Pons (tissue), 1 donor: Measurements from ENCODE around the gene WNT2.
"Not testable (repeated sequence)": the region's sequence is repeated elsewhere in the genome, so short reads cannot be mapped to it uniquely, and the experiment has no call there.

Source experiments
- DNase-seq: peaks from one replicate; pipeline ENCODE4 v3.0.0-alpha.2; 2016; ENCODE audit warnings: low spot score

Gene WNT2

DNA sequence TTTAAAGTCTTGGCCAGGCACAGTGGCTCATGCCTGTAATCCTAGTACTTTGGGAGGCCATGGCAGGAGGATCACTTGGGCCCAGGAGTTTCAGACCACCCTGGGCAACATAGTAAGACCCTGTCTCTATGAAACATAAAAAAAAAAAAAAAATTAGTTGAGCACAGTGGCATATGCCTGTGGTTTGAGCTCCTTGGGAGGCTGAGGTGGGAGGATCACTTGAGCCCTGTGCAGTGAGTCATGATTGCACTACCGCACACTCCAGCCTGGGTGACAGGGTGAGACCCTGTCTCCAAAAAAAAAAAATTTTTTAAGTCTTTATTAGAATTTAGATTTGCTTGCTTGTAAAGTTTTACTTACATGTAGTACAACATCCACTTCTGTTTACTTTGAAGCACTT, 14.0 kb downstream of the WNT2 start:
- no peak for DNase-seq

DNA sequence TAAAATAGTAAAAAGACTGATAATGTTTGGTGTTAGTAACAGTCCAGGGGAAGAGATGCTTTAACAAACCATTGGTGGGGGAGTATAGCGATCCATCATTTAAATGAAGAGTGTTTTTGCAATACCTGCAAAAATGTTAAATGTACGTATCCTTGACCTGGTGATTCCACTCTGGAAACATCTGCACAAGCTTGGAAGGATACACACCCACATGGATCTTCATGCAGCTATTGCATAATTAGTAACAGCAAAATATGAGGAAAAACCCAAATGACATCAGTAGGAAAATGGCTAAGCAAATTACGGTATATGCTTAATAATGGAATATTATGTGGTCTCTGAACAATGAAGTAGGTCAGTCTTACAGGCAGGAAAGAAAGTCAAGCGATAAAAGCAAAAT, 20.5 kb downstream of the WNT2 start:
- no peak for DNase-seq

DNA sequence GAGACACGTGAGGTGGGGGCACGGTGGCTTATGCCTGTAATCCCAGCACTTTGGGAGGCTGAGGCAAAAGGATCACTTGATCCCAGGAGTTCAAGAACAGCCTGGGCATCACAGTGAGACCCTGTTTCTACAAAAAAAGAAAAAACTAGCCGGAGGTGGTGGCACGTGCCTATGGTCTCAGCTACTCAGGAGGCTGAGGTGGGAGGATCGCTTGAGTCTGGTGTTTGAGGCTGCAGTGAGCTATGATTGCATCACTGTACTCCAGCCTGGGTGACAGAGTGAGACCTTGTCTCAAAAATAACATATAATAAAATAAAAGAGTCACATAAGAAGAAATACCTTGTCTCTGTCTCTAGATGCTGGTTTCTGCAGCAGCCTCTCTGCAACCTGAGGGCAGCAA, 22.4 kb downstream of the WNT2 start:
- DNase-seq: not testable (repeated sequence)

DNA sequence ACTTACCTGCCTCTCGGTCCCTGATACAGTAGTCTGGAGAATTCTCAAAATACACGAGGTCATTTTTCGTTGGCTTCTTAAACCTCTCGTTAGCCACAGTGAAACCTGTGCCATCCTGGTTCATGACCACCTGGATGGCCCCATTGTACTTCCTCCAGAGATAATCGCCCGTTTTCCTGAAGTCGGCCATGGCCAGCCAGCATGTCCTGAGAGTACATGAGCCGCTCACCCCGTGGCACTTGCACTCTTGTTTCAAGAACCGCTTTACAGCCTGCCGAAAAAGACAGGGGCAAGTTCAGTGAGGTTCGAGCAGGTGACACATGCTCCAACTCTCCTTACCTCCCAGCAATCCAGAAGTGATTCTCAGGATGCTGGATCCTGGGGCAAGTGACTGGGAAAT, 25.3 kb downstream of the WNT2 start:
- DNase-seq: no peak

DNA sequence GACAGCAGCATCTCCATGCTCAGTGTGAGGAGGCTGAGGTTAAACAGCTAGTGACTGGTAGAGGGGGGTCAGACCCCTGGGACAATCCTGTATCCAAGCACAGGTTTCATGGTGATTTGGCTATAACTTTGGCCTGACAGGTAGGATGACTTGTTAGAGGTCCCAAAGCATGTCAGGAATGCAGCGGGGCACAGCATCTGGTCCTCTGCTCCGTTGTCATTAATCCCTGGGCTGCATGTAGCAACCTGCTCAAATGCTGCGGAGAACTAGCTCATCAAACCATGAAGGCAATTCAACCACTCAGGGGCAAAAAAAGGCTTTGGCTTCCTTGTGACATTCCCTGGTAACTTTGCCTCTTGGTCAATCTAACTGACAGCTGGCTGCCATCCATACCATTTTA, 26.8 kb downstream of the WNT2 start:
- no peak for DNase-seq

DNA sequence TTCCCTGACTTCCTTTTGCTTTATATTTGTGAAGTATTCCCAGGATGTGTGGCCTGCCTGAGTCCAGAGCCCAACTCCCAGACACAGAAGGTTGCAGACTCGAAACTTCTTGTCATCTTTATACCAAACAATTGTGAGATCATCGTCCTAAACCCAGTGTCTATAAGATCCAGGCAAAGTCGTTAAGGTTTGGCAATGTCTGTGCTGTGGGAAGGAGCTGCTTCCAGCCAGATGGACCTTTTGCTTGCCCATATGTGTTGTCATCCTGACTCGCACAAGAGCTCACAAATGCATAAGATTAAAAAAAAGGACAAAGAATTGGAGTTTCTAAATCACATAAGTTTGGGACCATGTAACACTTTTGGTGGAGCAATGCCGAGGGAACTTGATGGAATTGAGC, 37.0 kb downstream of the WNT2 start:
- no peak for DNase-seq

DNA sequence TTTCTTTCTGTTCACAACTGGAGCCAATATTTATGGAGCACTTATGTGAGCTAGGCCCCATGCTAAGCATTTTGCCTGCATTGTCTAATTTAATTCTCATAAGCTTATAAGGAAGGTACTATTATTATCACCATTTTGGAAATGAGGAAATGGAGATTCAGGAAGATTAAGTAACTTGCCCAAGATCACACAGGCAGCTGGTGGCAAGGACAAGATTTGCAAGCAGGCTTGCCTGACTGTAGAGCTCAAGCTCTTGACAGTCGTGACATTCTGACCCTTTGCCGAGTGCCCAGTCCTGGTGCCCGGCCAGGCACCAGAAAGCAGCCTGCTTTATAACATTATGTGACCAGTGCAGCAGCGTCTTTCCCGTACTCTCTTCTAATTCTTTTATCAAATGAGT, 38.2 kb downstream of the WNT2 start:
- DNase-seq: no peak

DNA sequence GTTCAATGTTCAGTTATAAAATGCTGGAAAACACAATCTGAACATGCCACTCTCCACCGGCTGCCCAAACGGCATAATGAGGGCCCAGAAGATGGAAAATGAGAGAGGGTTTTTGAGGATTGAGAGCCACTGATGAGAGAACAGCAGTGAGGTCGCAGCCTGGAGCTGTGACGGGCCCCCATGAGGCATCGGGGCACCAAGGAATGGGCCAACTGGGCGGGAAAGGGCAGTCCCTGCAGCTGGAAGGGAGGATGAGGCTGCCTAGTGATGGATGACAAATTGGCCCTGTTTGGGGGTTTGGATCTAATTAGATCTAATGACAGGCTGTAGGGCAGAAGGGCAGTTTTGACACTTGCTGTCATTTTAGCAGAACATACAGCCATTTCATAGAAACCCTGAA, 39.1 kb downstream of the WNT2 start:
- no peak for DNase-seq

DNA sequence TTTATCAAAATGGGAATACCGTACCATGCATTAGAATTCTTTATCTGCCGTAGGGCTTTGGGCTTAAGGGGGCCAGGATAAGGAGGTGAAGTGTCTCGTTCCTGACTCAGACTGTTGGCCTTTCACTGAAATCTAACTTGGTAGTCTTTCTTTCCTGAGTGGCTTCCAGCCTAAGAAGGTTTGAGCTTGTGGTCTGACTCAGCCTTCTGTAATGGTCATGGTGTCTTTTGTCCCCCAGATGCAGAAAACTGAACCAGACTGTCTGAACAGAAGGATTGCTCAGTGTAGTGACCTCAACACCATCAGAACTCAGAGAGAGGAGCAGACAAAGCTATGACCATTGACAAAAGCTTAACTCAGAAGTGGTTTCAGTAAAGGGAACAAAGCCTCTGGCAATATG, 39.5 kb downstream of the WNT2 start:
- no peak for DNase-seq

DNA sequence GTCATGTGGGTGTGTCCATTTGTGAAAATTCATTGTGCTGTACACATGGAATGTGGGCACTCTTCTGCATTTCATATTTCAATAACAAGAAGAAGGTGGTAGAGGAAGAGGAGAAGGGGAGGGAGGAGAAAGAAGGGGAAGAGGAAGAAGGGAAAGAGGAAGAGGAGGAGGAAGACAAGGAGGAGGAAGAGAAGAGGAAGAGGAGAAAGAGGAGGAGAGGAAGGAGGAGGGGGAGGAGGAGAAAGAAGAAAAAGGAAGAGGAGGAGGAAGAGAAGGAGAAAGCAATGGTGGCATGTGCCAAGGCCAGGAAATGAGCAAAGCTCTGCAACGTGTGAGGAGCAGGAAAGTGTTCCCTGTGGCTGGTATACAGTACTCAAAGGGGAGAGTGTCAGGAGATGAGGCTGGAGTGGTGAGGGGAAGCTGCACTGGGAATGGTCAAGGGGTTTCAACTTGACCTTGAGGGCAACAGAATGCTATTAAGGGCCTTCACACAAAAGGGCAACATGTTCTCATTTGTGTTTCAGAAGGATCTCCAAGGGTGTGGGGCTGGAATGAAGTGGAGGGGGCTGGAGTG, 40.5 kb downstream of the WNT2 start:
- DNase-seq: no peak

DNA sequence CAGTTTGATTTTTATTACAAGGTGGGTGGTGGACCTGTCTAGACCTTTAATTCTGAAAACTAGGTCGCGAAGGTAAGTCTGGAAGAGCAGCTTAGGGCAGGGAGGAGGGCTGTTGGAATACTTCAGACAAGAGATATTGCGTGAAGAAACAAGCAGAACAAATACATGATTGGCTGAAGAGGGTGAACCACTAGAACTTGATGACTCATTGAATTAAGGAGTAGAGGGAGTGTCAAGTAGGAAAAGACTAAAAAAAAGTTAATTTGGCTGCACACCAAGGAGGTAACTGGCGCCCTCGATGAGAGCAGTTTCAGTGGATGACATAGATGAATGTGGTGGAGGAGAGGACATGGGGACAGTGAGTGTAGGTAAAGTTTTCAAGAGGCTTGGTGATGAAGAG, 41.3 kb downstream of the WNT2 start:
- no peak for DNase-seq

DNA sequence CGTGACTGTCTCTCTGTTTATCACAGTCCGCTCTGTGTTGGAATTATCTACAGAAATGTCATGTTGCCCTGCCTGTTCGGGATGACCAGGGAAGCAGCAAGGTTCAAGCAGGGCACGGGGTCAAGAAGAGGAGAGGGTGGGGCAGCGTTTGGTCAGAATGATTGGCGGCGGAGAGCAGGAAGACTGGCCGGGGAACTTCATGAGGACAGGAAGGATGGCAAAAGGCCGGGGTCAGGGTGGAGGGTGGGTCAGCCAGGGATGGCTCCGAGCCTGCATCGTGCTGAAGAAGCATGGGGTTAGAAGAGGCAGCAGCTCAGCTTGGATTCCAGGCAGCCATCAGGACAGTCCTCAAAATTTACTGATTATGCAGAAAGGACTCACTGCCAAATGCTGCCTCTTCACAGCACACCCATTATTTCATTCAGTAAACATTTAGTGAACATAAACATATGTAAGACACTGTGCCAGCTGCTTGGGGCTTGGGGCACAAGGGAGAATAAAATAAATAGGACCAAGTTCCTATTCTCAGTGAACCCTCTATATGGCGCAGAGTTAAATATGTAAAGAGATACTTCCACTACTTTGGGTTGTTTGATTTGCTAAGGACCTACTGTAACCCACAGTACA, 42.8 kb downstream of the WNT2 start:
- DNase-seq: no peak

DNA sequence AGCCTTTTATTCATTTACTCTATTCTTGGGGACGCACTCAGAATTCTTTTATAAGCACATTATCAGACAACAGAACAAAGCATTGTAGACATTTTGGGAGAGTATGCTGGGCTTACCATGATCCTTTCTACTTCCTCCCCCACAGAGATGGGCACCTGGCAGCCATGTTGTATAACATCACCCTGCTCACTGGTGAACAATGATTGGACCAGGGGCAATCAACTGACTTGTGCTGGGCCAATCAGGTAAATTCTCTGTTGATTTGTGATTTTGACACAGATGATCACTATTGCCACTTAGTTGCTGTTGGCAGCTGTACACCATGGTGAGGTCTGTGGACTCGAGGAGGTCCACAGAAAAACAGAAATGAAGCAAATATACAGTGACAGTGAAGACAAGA, 43.7 kb downstream of the WNT2 start:
- DNase-seq: no peak

DNA sequence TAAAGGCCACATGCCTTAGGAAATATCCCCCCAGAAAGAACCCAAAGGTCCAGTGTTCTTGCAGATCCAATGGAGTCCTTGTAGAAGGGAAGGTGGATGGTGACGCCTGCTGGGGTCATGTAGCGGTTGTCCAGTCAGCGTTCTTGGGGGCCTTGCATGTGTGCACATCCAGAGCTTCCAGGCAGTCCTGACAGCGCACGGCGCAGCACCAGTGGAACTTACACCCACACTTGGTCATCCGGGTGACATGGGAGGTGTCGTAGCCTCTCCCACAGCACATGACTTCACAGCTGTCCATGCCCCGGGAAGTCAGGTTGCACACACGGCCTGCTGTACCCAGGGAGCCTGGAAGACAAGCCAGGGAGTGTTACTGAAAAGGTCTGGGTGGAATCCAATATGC, 44.8 kb downstream of the WNT2 start:
- DNase-seq: no peak

DNA sequence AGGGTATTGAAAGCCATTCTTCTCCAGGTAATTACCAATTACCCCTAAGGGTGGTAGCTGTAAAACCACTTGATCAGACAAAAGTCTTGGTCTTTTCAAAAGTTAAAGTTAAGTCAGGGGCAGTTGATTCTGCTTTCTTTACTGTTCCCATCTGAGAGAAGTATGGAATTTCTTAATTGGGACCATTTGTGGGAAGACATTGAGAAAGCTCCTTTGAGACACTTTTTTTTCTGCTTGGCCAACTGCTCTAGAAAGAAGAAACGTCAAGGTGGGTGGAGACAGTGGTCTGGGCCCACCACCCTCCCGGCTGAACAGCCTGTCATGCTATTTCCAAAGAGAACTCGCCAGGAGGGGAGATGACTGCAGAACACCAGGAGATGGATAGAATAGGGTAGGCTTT, 45.3 kb downstream of the WNT2 start:
- DNase-seq: no peak

DNA sequence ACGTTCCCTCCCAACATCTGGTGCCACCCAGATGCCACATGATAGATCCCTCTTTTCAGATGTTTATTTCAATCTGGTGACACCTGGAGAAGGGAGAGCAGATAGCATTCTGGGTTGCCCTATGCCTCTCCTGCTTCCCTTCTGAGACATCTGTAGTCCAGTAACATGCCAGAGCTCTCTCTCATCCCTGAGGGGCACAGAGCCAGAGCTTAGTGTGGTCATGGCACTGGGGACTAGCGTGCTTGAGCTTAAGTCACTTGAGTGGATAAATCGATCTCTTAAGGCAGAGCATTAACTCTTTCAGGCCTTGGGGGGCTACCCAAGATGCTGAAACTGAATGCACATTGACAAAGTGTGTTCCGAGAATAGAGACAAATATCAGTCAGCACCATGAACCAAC, 47.9 kb downstream of the WNT2 start:
- DNase-seq: no peak

DNA sequence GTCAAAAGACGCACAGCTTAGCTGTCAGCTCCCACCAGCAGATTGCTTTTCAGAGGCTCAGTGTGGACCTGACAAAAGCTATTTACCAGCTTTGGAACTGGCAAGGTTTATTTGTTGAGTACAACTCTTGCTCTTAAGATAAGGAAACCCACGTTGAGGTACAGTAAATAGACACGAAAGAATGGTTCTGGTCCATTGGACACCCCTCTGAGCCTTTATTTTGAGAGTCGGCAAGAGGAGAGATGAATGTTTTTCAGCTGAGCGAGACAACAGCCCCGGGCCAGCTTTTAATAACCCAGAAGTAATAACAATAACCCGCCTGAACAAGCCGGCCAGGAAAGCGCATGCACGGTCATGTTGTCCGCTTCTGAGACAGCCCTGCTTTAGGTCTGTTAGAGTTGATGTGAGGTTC, 49.0 kb downstream of the WNT2 start:
- no peak for DNase-seq

DNA sequence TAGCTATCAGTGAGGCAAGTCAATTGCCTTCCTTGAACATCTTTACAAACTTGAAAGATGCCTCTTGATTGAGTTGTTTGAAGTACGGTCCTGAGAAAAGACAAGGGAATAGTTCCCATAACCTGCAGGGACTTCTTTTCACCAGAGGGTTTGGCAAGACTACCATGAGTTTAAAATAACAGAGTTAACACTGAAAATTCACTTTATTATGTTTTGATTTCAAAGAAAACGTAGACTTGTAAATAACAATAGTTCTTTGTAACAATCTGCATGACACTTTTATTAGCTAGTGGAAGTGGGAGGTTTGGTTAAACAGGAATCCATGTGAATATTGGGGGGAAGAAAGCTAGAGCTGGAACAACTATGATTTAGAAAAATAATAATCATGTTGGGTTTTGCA, 49.5 kb downstream of the WNT2 start:
- no peak for DNase-seq

DNA sequence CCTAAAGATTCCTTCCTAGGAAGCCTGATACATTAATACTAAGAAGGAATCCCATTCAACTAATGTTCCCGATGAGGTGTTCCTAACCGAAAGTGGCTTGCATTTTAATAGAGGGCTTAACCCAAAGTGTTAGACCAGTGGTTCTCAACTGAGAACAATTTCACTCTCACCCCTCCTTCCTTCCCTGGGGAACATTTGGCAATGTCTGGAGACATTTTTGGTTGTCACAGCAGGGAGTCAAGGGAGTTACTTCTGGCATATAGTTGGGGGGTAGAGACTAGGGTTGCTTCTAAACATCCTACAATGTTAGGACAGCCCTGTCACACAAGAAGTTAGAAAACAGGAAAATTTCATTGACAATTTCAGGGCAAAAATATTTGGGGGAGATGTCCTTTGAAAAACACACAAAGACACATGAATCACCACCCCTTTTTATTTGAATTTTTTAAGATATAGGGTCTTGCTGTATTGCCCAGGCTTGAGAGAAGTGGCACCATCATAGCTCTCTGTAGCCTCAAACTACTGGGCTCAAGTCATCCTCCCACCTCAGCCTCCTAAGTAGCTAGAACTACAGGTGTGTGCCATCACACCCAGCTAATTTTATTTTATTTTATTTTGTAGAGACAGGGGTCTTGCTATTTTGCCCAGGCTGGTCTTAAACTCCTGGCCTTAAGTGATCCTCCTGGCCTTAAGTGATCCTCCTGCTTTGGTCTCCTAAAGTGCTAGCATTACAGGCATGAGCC, 50.7 kb downstream of the WNT2 start:
- DNase-seq: no peak

DNA sequence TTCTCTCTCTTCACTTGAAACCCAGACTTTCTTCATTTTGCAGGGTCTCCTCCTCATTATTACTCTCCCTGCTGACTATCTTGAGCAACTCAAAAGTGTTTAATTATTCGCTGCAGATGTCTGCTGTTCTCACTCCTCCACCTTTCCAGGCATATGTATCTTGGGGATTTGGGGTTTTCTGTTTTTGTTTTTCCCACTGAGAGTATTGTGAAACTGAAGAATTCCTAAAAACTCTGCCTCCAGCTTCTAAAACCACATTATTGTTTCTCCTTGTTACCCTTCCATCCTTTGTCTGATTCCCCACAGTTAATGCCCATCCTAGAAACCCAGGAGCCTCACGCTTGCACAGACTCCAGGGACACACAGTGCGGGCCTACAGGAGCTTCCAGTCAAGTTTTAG, 51.3 kb downstream of the WNT2 start:
- DNase-seq: no peak

DNA sequence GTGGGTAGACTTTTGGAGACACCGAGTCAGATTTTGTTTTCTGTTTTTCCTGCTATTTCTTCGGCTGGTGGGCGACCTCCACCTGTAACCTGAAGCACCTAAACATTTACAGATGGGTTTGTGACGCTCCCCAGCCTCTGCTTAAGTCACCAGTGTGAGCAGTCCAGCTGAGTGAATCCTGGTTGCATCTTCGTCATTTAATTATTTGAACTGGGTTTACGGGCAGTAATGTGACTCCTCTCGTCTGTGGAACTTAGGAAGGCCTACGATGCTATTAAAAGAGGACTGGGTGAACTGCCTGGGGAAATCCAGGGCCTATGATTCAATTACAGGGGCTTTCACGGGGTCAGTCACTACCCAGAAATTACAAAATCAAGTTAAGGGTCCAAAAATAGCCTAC, 52.5 kb downstream of the WNT2 start:
- no peak for DNase-seq

DNA sequence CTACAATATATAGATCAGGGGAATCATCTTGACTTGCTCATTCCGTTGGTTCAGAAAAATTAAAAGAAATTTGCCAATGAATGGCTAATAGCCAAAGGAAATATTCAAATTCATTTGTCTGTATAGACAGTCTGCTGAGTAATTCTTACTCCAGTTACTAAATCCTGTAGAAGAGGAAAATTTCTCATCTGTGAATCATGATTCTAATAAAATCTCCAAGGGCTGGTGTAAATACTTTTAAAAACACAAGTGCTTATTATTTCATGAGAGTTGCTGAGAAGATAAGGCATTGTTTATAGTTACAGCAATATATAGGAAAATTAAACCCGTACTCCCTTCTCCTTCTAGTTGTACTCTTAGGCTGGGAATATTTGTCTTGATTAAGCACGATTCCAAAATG, 53.0 kb downstream of the WNT2 start:
- no peak for DNase-seq

DNA sequence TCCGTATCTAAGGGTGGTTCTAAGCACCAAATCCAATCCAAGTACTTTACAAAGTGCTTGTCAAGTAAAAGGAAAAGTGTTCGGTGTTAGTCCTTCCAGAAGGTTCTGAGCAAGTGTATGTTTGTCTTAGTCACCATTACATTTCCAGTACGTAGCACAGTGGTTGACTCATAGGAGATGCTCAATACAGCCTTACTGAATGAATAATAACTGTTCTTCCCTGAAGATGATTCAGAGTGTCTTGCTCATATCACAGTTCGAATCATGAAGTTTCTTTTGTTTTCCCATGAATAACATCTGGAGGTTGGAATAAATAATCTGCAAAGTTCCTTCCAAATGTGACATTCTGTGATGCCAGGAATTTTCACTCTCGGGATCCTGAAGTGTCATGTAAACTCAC, 53.4 kb downstream of the WNT2 start:
- DNase-seq: no peak

DNA sequence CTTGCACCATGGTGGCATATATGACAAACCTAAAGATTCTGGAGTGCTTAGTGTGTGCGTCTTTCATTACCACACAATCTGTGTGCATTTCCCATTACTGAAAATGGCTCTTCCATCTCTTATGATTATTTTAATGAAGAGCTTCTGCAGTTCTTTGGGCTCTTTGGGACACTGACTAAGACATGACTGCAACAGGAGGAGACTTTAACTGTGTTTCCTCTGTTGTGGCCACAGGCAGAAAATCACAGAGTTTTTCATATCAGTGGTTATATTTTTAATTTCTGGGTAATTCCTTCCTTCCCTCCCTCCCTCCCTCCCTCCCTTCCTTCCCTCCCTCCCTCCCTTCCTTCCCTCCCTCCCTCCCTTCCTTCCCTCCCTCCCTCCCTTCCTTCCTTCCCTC, 58.1 kb downstream of the WNT2 start:
- no peak for DNase-seq
